ENCODE results near the gene POC1A.

GRCh38 chr3:52059781-52060180, 94.4 kb downstream of the POC1A start:
- TF ChIP-seq, protein P1, sequence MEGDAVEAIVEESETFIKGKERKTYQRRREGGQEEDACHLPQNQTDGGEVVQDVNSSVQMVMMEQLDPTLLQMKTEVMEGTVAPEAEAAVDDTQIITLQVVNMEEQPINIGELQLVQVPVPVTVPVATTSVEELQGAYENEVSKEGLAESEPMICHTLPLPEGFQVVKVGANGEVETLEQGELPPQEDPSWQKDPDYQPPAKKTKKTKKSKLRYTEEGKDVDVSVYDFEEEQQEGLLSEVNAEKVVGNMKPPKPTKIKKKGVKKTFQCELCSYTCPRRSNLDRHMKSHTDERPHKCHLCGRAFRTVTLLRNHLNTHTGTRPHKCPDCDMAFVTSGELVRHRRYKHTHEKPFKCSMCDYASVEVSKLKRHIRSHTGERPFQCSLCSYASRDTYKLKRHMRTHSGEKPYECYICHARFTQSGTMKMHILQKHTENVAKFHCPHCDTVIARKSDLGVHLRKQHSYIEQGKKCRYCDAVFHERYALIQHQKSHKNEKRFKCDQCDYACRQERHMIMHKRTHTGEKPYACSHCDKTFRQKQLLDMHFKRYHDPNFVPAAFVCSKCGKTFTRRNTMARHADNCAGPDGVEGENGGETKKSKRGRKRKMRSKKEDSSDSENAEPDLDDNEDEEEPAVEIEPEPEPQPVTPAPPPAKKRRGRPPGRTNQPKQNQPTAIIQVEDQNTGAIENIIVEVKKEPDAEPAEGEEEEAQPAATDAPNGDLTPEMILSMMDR (optimal IDR thresholded peaks at IDR 0.05 in 1 of 3, IDR thresholded peaks at IDR 0.05 in 1 of 3, conservative IDR thresholded peaks at IDR 0.05 in 1 of 3; ENCODE audit: extremely low read depth in 1 of 3, insufficient read depth in 2 of 3, low read length in 3 of 3) = no peak
- no peak for TF ChIP-seq EZH2 (IDR thresholded peaks at IDR 0.05; ENCODE audit: low read length)

Measured in keratinocyte (primary cell).